ENCODE measurements around the gene MCTP2.

MCTP2 gene

DNA sequence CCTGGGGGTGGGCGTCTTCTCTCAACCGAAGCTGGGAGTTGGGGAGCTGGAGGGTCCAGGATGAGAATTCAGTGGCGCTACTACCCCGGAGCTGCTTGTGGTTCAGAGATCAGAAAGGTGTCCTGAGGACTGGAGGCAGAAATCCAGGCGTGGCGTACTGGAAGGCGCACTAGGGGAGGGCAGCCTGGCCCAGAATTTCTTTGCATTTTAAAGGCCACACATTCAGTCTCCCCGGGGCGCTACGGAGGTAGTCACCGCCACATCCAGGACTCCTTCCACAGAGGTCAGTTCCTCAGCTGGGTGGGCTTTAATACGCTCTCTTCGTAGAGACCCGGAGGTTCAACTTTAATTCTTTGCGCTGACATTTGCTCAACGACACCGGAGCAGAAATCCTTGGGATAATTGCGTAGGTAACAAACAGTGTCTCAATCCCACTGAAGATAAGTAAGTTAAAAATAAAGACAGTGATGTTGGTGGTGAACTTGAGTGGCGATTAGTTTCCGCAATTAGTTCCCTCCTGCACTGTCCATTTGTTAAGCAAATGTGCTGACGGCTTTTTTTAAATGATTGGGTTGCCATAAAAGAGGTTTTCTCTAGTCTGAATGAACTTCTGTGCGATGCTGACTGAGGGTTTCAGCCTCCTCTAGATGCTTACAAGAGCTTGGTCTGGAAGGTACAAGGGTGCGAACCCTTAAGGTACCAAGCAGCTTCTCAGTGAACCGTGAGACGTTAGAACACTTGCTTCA is 535 bp downstream of the MCTP2 start:
- Mint-ChIP-seq H3K36me3 (ENCODE audit: low read depth) (no peaks in the 10 kb centered on the region), H3K27me3 (ENCODE audit: low read depth) (peaks cover 71% of the 10 kb centered on the region), H3K4me1 (peaks cover 6% of the 10 kb centered on the region), H3K9me3 (no peaks in the 10 kb centered on the region), H3K4me3 (peak overlapping the region; percentile 74 to 85 (median 81)), H3K27ac (no peak overlapping the region)
- no peak for TF ChIP-seq CTCF (IDR thresholded peaks at IDR 0.05; ENCODE audit: unreplicated experiment in 3 of 3)

DNA sequence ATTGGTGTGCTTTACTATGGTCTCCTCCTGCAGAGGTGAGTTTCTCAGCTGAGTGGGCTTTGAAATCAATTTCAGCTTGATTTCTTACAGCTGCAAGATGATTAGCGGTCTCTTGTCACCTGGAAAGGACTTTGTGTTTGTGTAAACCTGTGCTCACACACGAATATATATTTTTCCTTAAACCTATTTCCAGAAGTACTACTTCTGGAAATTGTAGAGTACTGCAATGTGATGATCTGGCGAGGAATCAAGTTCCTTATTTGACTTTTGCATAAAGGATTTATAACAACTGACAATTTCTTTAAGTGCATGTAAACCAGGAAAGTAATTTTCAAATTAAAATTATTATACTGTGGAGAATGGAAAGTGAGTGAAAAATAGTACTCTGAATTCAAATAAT is 2.1 kb downstream of the MCTP2 start:
- no peaks in the 10 kb centered on the region for H3K36me3 Mint-ChIP-seq (ENCODE audit: low read depth)
- peaks cover 6% of the 10 kb centered on the region for H3K4me1 Mint-ChIP-seq
- peaks cover 57% of the 10 kb centered on the region for H3K27me3 Mint-ChIP-seq (ENCODE audit: low read depth)
- no peak for TF ChIP-seq CTCF (IDR thresholded peaks at IDR 0.05; ENCODE audit: unreplicated experiment in 3 of 3)
- H3K27ac Mint-ChIP-seq: no peak overlapping the region
- peak overlapping the region in 1 of 3 experiments; percentile 44 for H3K4me3 Mint-ChIP-seq
- H3K9me3 Mint-ChIP-seq: no peaks in the 10 kb centered on the region

DNA sequence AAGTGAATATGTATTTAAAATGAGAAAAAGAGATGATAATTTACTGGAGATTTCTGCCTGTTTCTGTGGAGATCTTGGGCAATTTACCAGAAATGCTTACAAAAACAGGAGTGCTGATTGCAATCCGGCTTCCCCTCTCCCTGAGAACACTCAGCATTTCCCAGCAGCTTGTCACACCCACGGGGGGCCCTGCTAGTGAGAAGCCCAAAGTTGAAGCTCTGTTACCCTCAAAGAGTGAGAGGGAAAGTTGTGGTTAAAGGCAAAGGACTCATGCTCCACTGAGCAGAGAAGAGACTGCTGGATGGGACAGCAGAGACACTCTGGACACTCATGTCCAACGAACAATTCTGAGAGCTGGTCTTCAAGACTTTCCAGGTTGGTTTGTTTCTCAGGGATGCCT is 2.9 kb downstream of the MCTP2 start:
- Mint-ChIP-seq H3K4me3 (no peak overlapping the region), H3K4me1 (peaks cover 8% of the 10 kb centered on the region), H3K9me3 (no peaks in the 10 kb centered on the region), H3K27me3 (ENCODE audit: low read depth) (peaks cover 50% of the 10 kb centered on the region), H3K36me3 (ENCODE audit: low read depth) (no peaks in the 10 kb centered on the region), H3K27ac (no peak overlapping the region)
- TF ChIP-seq CTCF (IDR thresholded peaks at IDR 0.05; ENCODE audit: unreplicated experiment in 3 of 3): no peak

DNA sequence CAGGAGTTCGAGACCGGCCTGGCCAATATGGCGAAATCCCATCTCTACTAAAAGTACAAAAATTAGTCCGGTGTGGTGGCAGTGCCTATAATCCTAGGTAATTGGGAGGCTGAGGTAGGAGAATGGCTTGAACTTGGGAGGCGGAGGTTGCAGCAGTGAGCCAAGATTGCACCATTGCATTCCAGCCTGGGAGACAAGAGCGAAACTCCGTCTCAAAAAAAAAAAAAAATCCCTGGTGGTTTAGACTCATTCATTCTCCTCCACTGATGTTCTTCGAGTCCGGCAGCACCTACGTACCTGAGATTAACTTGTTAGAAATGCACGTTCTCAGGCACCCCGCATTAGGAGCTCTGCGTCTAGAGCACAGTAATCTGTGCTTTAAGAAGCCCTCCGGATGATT is 3.7 kb downstream of the MCTP2 start:
- Mint-ChIP-seq H3K36me3 (ENCODE audit: low read depth) (no peaks in the 10 kb centered on the region), H3K9me3 (no peaks in the 10 kb centered on the region), H3K27ac (no peak overlapping the region), H3K4me1 (peaks cover 13% of the 10 kb centered on the region), H3K27me3 (ENCODE audit: low read depth) (peaks cover 43% of the 10 kb centered on the region), H3K4me3 (no peak overlapping the region)
- no peak for TF ChIP-seq CTCF (IDR thresholded peaks at IDR 0.05; ENCODE audit: unreplicated experiment in 3 of 3)

DNA sequence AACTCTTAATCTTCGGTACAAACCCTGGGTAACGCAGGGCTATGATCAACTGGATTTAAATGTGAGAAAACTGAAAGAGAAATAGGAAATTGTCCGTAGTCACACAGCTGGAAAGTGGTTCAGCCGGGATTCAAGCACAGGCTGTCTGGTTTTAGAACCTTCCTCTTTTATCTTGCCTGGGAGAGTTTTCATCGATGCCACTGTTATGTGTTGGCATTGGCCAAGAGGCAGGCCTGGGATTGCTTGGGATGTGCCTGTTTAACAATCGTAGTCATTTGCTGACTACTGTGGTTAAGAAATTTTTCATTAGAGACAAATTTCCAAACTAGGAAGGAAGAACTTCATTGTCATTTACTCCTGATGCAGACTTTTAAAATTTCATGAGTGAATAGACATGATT is 4.3 kb downstream of the MCTP2 start:
- H3K4me3 Mint-ChIP-seq: no peak overlapping the region
- H3K4me1 Mint-ChIP-seq: peaks cover 10% of the 10 kb centered on the region
- H3K36me3 Mint-ChIP-seq (ENCODE audit: low read depth): no peaks in the 10 kb centered on the region
- peaks cover 37% of the 10 kb centered on the region for H3K27me3 Mint-ChIP-seq (ENCODE audit: low read depth)
- no peak for TF ChIP-seq CTCF (IDR thresholded peaks at IDR 0.05; ENCODE audit: unreplicated experiment in 3 of 3)
- H3K9me3 Mint-ChIP-seq: no peaks in the 10 kb centered on the region
- no peak overlapping the region for H3K27ac Mint-ChIP-seq

DNA sequence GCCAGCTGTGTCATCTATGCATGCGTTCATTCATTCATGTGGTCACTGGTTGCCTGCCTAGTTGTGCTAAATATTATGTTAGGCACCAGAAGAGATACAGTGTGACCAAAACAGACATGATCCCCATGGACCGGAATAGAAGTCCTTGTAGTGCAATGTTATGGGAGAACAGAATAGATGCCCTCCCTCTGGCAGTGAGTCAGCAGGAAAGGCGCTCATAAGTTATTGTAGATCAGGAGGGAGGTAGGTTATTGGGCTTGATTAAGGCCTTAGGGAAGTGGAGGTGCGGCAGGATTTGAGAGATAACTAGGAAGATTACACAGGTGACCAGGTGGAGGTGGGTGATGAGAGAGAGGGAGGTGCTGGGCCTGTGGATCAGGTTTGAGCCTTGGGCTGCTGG is 5.2 kb downstream of the MCTP2 start:
- no peak overlapping the region for H3K4me3 Mint-ChIP-seq
- no peak overlapping the region for H3K27ac Mint-ChIP-seq
- H3K36me3 Mint-ChIP-seq (ENCODE audit: low read depth): no peaks in the 10 kb centered on the region
- H3K27me3 Mint-ChIP-seq (ENCODE audit: low read depth): peaks cover 29% of the 10 kb centered on the region
- H3K4me1 Mint-ChIP-seq: peaks cover 7% of the 10 kb centered on the region
- TF ChIP-seq CTCF (IDR thresholded peaks at IDR 0.05; ENCODE audit: unreplicated experiment in 3 of 3): no peak
- H3K9me3 Mint-ChIP-seq: no peaks in the 10 kb centered on the region

Measured in nephron (organoid).